Measurements from ENCODE around the gene B4GALT2. TPM values are rescaled to one million over a fixed set of nuclear protein-coding genes. Genes with fewer than 3 reads are reported as not detected.

The B4GALT2 gene
- total and polyA plus RNA-seq, 7 experiments from 2014 or later = 0.49 to 16.9 (median 1.6) TPM; not detected in 2

DNA sequence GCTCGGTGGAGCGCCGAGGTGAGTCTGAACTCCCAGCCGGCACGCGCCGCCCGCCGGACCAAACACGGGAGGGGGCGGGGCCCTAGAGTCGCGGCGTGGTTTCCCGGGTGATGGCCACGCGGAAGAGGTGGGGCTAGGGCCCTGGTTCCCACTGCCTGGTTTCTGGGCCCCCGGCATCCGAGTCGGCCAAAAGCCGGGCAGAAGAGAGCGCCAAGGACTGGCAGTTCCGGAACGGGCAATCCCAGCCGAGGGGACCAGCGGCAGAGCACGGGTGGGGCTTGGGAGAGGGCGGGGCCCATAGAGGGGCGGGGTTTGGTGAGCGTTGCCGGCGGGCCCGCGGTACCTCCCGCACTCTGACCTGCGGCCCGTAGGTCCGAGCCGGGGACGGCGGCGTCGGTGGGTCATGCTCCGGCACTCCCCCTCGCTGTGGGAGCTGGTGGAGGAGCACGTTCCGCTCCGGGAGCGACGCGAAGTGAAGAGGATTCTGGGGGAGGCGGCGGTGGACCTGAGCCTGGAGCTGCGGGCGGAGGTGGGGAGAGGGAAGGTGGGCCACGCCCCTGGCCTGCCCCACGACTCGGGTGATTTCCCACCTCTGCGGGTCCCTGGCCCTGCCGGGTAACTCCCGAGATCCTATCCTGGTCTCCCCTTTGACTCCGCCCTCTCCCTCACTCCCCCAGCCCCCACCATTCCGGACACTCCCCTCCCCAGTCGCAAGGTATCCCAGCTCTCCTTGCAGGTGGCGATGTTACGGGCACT is 12.6 kb downstream of the B4GALT2 start, which contains the start of gene CCDC24:
TSS of gene CCDC24 (plus strand) at position 124 of the 756 bp plus-strand sequence. CDS start at position 404, 280 bp downstream.
- peak within 1 kb of the TSS; percentile 79 for H3K4me3 ChIP-seq (ENCODE audit: low read length)
- intact Hi-C loops (cut with micrococcal nuclease) = loop anchor here (1.0 to 2.0 kb wide), 5 partner anchors 17 to 45 kb away; partner anchors contain the start of genes ATP6V0B (in 2 of the 2) and IPO13 (in 2 of the 2)

GRCh38 chr1:43992232-43992995 is 13.4 kb downstream of the B4GALT2 start:
- peak overlapping the region in 7 of 9 donors; percentile 30 to 81 (median 60) for H3K27ac Mint-ChIP-seq
- H3K27ac ChIP-seq (ENCODE audit: low read depth, low read length) = peak overlapping the region; percentile 72
- CTCF ChIA-PET = interaction anchor here (1.2 kb wide), 1 partner anchor 13 kb away, joined by 3 read pairs; no protein-coding TSS in a partner anchor

More for the DNA sequence above, 12.6 kb downstream of the B4GALT2 start, which contains the start of gene CCDC24:
- peaks cover 0 to 17% (median 9%) of the 10 kb centered on the region in 7 donors for H3K4me1 Mint-ChIP-seq
- ATAC-seq (peak; percentile 91), DNase-seq (peak; percentile 38 to 81 (median 58))
- Histone ChIP-seq H3K4me1 (ENCODE audit: control insufficient read depth in 2 of 2, insufficient read depth in 2 of 2, low read length in 2 of 2) (peaks cover 0 to 11% of the 10 kb centered on the region in 2 donors), H3K9me3 (ENCODE audit: control insufficient read depth in 2 of 3, low read length in 3 of 3) (no peaks in the 10 kb centered on the region), H3K27ac (ENCODE audit: low read depth, low read length) (peak within 1 kb of the TSS; percentile 72), H3K36me3 (ENCODE audit: control insufficient read depth in 2 of 3, insufficient read depth in 3 of 3, low read length in 3 of 3) (no peaks in the 10 kb centered on the region), H3K27me3 (ENCODE audit: control insufficient read depth in 2 of 2, insufficient read depth in 2 of 2, low read length in 2 of 2) (no peaks in the 10 kb centered on the region)
- H3K9me3 Mint-ChIP-seq = no peaks in the 10 kb centered on the region
- H3K4me3 Mint-ChIP-seq = peak within 1 kb of the TSS; percentile 83 to 95 (median 92)
- CTCF ChIA-PET = no interaction called here
- H3K36me3 Mint-ChIP-seq = no peaks in the 10 kb centered on the region
- POLR2A ChIA-PET = interaction anchor here (1.3 kb wide), 1 partner anchor 17 kb away, joined by 5 read pairs; the partner anchor contains the start of gene ATP6V0B
- no peaks in the 10 kb centered on the region for H3K27me3 Mint-ChIP-seq
- peak within 1 kb of the TSS in 8 of 9 donors; percentile 43 to 91 (median 73) for H3K27ac Mint-ChIP-seq

DNA sequence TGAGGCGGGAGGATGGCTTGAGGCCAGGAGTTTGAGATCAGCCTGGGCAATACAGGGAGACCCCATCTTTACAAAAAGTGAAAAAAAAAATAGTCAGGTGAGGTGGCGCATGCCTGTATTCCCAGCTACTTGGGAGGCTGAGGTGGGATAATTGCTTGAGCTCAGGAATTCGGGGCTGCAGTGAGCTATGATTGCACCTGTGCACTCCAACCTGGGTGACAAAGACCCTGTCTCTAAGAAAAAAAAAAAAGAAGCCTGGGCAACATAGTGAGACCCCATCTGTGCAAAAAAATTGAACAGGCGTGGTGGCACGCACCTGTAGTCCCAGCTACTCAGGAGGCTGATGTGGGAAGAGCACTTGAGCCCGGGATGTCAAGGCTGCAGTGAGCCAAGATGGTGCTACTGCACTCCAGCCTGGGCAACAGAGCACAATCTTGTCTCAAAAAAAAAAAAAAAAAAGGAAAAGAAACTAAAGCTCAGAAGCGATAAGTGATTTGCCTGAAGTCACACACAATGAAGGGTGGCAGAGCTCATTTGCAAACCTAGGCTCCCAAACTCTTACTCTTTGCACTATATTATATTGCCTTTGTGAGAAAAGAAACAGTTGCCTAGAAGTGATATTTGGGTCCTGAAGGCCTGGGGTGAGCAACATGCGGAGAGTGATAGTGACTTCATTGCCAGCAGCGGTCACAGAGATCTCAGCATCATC is 14.3 kb downstream of the B4GALT2 start:
- H3K9me3 Mint-ChIP-seq = no peaks in the 10 kb centered on the region
- no peaks in the 10 kb centered on the region for H3K27me3 ChIP-seq (ENCODE audit: control insufficient read depth in 2 of 2, insufficient read depth in 2 of 2, low read length in 2 of 2)
- H3K4me3 Mint-ChIP-seq = peak overlapping the region in 5 of 10 donors; percentile 83 to 94 (median 90)
- no peaks in the 10 kb centered on the region for H3K9me3 ChIP-seq (ENCODE audit: control insufficient read depth in 2 of 3, low read length in 3 of 3)
- no peaks in the 10 kb centered on the region for H3K36me3 Mint-ChIP-seq
- no peak overlapping the region for H3K27ac Mint-ChIP-seq
- H3K27ac ChIP-seq (ENCODE audit: low read depth, low read length) = no peak overlapping the region
- H3K27me3 Mint-ChIP-seq = peaks cover 0 to under 1% (median 0%) of the 10 kb centered on the region in 5 donors
- DNase-seq (no peak), ATAC-seq (no peak)
- no peaks in the 10 kb centered on the region for H3K36me3 ChIP-seq (ENCODE audit: control insufficient read depth in 2 of 3, insufficient read depth in 3 of 3, low read length in 3 of 3)
- H3K4me3 ChIP-seq (ENCODE audit: low read length) = no peak overlapping the region
- peaks cover 0 to 17% (median 9%) of the 10 kb centered on the region in 7 donors for H3K4me1 Mint-ChIP-seq
- CTCF ChIA-PET = interaction anchor here (0.6 to 1.2 kb wide), 2 partner anchors 12 to 290 kb away, joined by 3 read pairs; no protein-coding TSS in a partner anchor
- H3K4me1 ChIP-seq (ENCODE audit: control insufficient read depth in 2 of 2, insufficient read depth in 2 of 2, low read length in 2 of 2) = peaks cover 0 to 11% of the 10 kb centered on the region in 2 donors
- intact Hi-C loops (cut with micrococcal nuclease) = no loop called here
- POLR2A ChIA-PET = interaction anchor here (0.8 kb wide), 1 partner anchor 18 kb away, joined by 7 read pairs; no protein-coding TSS in a partner anchor

More at GRCh38 chr1:43992232-43992995, 13.4 kb downstream of the B4GALT2 start:
- Histone ChIP-seq H3K36me3 (ENCODE audit: control insufficient read depth in 2 of 3, insufficient read depth in 3 of 3, low read length in 3 of 3) (no peaks in the 10 kb centered on the region), H3K9me3 (ENCODE audit: control insufficient read depth in 2 of 3, low read length in 3 of 3) (no peaks in the 10 kb centered on the region), H3K4me3 (ENCODE audit: low read length) (peak overlapping the region; percentile 79), H3K27me3 (ENCODE audit: control insufficient read depth in 2 of 2, insufficient read depth in 2 of 2, low read length in 2 of 2) (no peaks in the 10 kb centered on the region), H3K4me1 (ENCODE audit: control insufficient read depth in 2 of 2, insufficient read depth in 2 of 2, low read length in 2 of 2) (peaks cover 0 to 11% of the 10 kb centered on the region in 2 donors)
- intact Hi-C loops (cut with micrococcal nuclease) = no loop called here
- Mint-ChIP-seq H3K4me1 (peaks cover 0 to 17% (median 9%) of the 10 kb centered on the region in 7 donors), H3K4me3 (peak overlapping the region; percentile 83 to 95 (median 92)), H3K9me3 (no peaks in the 10 kb centered on the region), H3K36me3 (no peaks in the 10 kb centered on the region), H3K27me3 (no peaks in the 10 kb centered on the region)
- no peak for DNase-seq
- no peak for ATAC-seq
- POLR2A ChIA-PET = interaction anchor here (1.3 kb wide), 1 partner anchor 17 kb away, joined by 5 read pairs; the partner anchor contains the start of gene ATP6V0B

DNA sequence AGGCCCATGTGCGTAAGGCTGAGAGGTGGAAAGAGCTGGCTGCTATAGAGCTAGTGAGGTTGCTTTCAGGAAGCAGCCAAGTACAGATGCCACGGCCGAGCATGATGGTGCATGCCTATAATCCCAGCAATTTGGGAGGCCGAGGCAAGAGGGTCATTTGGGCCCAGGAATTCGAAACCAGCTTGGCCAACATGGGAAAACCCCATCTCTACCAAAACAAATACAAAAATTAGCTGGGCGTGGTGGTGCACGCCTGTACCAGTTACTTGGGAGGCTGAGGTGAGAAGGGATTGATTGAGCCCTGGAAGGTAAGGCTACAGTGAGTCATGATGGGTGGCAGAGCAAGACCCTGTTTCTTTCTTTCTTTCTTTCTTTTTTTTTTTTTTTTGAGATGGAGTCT is 15.1 kb downstream of the B4GALT2 start:
- no peak for DNase-seq
- H3K27ac ChIP-seq (ENCODE audit: low read depth, low read length) = no peak overlapping the region
- Mint-ChIP-seq H3K4me3 (no peak overlapping the region), H3K9me3 (no peaks in the 10 kb centered on the region), H3K4me1 (peaks cover 0 to 17% (median 9%) of the 10 kb centered on the region in 7 donors), H3K27ac (no peak overlapping the region), H3K36me3 (no peaks in the 10 kb centered on the region), H3K27me3 (peaks cover 0 to 4% (median 0%) of the 10 kb centered on the region in 5 donors)
- no peak for ATAC-seq
- H3K36me3 ChIP-seq (ENCODE audit: control insufficient read depth in 2 of 3, insufficient read depth in 3 of 3, low read length in 3 of 3) = no peaks in the 10 kb centered on the region
- intact Hi-C loops (cut with micrococcal nuclease) = no loop called here
- no peaks in the 10 kb centered on the region for H3K27me3 ChIP-seq (ENCODE audit: control insufficient read depth in 2 of 2, insufficient read depth in 2 of 2, low read length in 2 of 2)
- ChIA-PET POLR2A (interaction anchor here (0.8 kb wide), 1 partner anchor 19 kb away, joined by 7 read pairs; no protein-coding TSS in a partner anchor), CTCF (interaction anchor here (0.6 kb wide), 1 partner anchor 291 kb away, joined by 3 read pairs; no protein-coding TSS in a partner anchor)
- no peak overlapping the region for H3K4me3 ChIP-seq (ENCODE audit: low read length)
- H3K9me3 ChIP-seq (ENCODE audit: control insufficient read depth in 2 of 3, low read length in 3 of 3) = no peaks in the 10 kb centered on the region
- H3K4me1 ChIP-seq (ENCODE audit: control insufficient read depth in 2 of 2, insufficient read depth in 2 of 2, low read length in 2 of 2) = peaks cover 0 to 11% of the 10 kb centered on the region in 2 donors

DNA sequence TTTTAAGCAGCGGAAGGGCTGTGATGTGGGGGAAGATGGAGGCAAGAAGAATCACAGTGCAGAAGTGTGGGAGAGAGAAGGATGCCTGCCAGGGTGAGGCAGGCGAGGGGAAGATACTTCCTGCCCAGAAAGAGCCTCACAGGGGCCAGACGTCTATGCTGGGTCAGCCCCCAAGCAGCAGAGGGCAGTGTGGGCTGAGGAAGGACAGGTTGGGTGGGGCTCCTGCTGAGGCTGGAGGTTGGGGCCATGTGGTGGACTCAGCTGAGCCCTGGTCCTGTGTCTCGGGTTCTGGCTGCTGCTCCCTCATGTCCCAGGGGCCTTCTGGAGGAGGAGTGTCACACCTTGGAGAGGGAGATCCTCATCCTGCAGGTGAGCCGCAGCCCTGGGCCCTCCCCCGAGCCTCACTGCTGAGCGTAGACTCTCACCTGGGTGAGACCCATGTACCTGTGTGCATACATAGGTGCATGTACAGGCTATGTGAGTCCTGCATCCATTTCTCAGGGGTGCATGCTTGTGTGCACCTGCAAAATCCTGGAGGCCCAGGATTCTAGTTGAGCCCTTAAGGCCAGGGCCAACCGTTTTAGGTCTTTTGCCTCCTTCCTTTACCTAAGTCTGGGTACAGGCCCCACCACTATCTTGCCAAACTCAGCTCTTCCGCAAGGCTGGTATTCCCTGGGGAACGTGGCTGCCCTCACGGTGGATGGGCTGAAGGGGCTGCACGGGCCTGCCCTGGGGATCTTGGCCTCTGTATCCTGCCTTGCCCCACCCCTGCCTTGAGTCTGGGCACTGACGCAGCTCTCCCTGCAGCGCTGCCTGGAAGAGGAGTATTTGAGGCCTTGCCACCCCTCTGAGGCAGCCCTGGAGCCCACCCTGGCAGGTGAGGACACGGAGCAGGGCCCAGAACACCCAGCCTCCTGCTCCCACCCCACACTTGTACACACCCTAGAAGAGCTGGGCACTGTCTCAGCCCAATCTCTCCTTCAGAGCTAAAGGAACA is 16.1 kb downstream of the B4GALT2 start:
- Mint-ChIP-seq H3K4me1 (peaks cover 0 to 20% (median 9%) of the 10 kb centered on the region in 7 donors), H3K27me3 (peaks cover 0 to 4% (median 0%) of the 10 kb centered on the region in 5 donors), H3K36me3 (no peaks in the 10 kb centered on the region), H3K9me3 (no peaks in the 10 kb centered on the region), H3K27ac (no peak overlapping the region), H3K4me3 (no peak overlapping the region)
- peaks cover 0 to 11% of the 10 kb centered on the region in 2 donors for H3K4me1 ChIP-seq (ENCODE audit: control insufficient read depth in 2 of 2, insufficient read depth in 2 of 2, low read length in 2 of 2)
- POLR2A ChIA-PET = interaction anchor here (0.6 kb wide), 1 partner anchor 735 kb away, joined by 3 read pairs; no protein-coding TSS in a partner anchor
- ATAC-seq (no peak), DNase-seq (no peak)
- CTCF ChIA-PET = interaction anchor here (1.0 kb wide), 1 partner anchor 10 kb away, joined by 3 read pairs; no protein-coding TSS in a partner anchor
- no peaks in the 10 kb centered on the region for H3K27me3 ChIP-seq (ENCODE audit: control insufficient read depth in 2 of 2, insufficient read depth in 2 of 2, low read length in 2 of 2)
- no peaks in the 10 kb centered on the region for H3K9me3 ChIP-seq (ENCODE audit: control insufficient read depth in 2 of 3, low read length in 3 of 3)
- no peak overlapping the region for H3K27ac ChIP-seq (ENCODE audit: low read depth, low read length)
- H3K4me3 ChIP-seq (ENCODE audit: low read length) = no peak overlapping the region
- H3K36me3 ChIP-seq (ENCODE audit: control insufficient read depth in 2 of 3, insufficient read depth in 3 of 3, low read length in 3 of 3) = no peaks in the 10 kb centered on the region
- intact Hi-C loops (cut with micrococcal nuclease) = no loop called here

All from naive thymus-derived CD4-positive, alpha-beta T cell (primary cell).